Endothelial cell of umbilical vein (primary cell): ENCODE measurements around the gene KCTD16.

Experiments
- CTCF ChIP-seq, 2 donors: IDR thresholded peaks; 1 replicate in 1 of 2; 2 replicates in 1 of 2; pipeline ENCODE4 v1.5.1; 2011; ENCODE audit warnings: low read length in 2 of 2, mild to moderate bottlenecking in 2 of 2, moderate library complexity in 2 of 2, control low read depth in 1 of 2, inconsistent platforms in 1 of 2, low read depth in 1 of 2; ENCODE audit not compliant: insufficient read depth in 1 of 2; ENCODE audit errors: extremely low read depth in 1 of 2
- POLR2A ChIP-seq: IDR thresholded peaks from 2 replicates; pipeline ENCODE4 v1.6.1; 2012; ENCODE audit warnings: low read depth, mild to moderate bottlenecking, control low read depth, low read length
- POLR2AphosphoS5 ChIP-seq: IDR thresholded peaks from 2 replicates; pipeline ENCODE4 v1.6.1; 2012; ENCODE audit warnings: low read depth, mild to moderate bottlenecking, control low read depth, low read length, moderate library complexity; ENCODE audit not compliant: insufficient read depth
- TF ChIP-seq, protein P1 (sequence below): IDR thresholded peaks from 2 replicates; pipeline ENCODE4 v1.6.1; 2011; ENCODE audit not compliant: insufficient read depth, insufficient read length

GRCh38 chr5:144315994-144316634, 145.4 kb downstream of the KCTD16 start:
- TF ChIP-seq POLR2A (no peak), CTCF (IDR thresholded peaks at IDR 0.05; ENCODE audit: extremely low read depth in 1 of 2, insufficient read depth in 1 of 2, low read depth in 1 of 2, low read length in 2 of 2) (no peak), POLR2AphosphoS5 (no peak)
- TF ChIP-seq, protein P1, sequence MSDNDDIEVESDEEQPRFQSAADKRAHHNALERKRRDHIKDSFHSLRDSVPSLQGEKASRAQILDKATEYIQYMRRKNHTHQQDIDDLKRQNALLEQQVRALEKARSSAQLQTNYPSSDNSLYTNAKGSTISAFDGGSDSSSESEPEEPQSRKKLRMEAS, result no peak
